Neural crest cell (in vitro differentiated cells): Measurements from ENCODE around the gene PEAR1. TPM values are rescaled to one million over a fixed set of nuclear protein-coding genes. Genes with fewer than 3 reads are reported as not detected.

Source experiments
- DNase-seq: peaks from one replicate; pipeline ENCODE4 v3.0.0; 2021; ENCODE audit warnings: low read depth, mixed read lengths, low spot score
- H3K27ac Mint-ChIP-seq: one replicate; pipeline ENCODE4 v1.8.0; 2021; ENCODE audit warnings: mild to moderate bottlenecking, mixed read lengths; ENCODE audit not compliant: unreplicated experiment
- H3K27me3 Mint-ChIP-seq: 2 replicates; pipeline ENCODE4 v1.8.0; 2021; ENCODE audit warnings: low read depth, mild to moderate bottlenecking, mixed read lengths
- H3K36me3 Mint-ChIP-seq: 2 replicates; pipeline ENCODE4 v1.8.0; 2021; ENCODE audit warnings: low read depth, mild to moderate bottlenecking, mixed read lengths
- H3K4me1 Mint-ChIP-seq: 2 replicates; pipeline ENCODE4 v1.8.0; 2021; ENCODE audit warnings: mixed read lengths
- H3K4me3 Mint-ChIP-seq: one replicate; pipeline ENCODE4 v1.8.0; 2021; ENCODE audit warnings: mild to moderate bottlenecking, mixed read lengths
- H3K9me3 Mint-ChIP-seq: 2 replicates; pipeline ENCODE4 v1.8.0; 2021; ENCODE audit warnings: mixed read lengths
- total RNA-seq: library from RNA; stranded (reverse); gene quantifications from 2 replicates; pipeline ENCODE4 v1.2.1, GENCODE V29; 2021
- TF ChIP-seq, protein P1 (sequence below): fragments of 200-600 bp; sonication (generic); conservative IDR thresholded peaks from 2 replicates; pipeline ENCODE4 v1.5.0; 2021; ENCODE audit warnings: antibody characterized with exemption, mild to moderate bottlenecking

The PEAR1 gene
- total RNA-seq, 1 donor from 2014 or later: 6.8 TPM

DNA sequence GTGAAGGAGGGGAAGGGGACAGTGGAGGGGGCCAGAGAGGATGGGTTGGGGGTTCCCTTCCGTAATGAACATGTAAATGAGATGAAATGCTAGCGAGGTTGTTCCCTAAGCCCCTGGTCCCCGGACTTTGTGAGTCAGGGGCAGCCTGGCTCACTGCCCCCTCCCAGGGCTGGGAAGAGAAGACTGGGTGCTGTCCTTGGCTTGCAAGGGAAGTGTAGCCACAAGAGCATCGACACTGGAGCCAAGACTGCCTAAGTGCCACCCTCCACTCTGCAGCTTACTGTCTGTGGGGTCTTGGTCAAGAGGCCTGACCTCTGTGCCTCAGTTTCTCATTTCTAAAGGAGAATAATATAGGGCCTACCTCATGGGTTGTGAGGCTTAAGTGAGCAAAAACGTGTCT is 483 bp downstream of the PEAR1 start:
- peaks cover 68% of the 10 kb centered on the region for H3K27me3 Mint-ChIP-seq
- TF ChIP-seq, protein P1, sequence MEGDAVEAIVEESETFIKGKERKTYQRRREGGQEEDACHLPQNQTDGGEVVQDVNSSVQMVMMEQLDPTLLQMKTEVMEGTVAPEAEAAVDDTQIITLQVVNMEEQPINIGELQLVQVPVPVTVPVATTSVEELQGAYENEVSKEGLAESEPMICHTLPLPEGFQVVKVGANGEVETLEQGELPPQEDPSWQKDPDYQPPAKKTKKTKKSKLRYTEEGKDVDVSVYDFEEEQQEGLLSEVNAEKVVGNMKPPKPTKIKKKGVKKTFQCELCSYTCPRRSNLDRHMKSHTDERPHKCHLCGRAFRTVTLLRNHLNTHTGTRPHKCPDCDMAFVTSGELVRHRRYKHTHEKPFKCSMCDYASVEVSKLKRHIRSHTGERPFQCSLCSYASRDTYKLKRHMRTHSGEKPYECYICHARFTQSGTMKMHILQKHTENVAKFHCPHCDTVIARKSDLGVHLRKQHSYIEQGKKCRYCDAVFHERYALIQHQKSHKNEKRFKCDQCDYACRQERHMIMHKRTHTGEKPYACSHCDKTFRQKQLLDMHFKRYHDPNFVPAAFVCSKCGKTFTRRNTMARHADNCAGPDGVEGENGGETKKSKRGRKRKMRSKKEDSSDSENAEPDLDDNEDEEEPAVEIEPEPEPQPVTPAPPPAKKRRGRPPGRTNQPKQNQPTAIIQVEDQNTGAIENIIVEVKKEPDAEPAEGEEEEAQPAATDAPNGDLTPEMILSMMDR: no peak
- peaks cover 53% of the 10 kb centered on the region for H3K4me1 Mint-ChIP-seq
- H3K9me3 Mint-ChIP-seq: no peaks in the 10 kb centered on the region
- H3K27ac Mint-ChIP-seq: no peak overlapping the region
- no peak for DNase-seq
- peak overlapping the region; percentile 63 for H3K4me3 Mint-ChIP-seq
- H3K36me3 Mint-ChIP-seq: no peaks in the 10 kb centered on the region

GRCh38 chr1:156894711-156895454 is 1.4 kb downstream of the PEAR1 start:
- H3K4me3 Mint-ChIP-seq: peak overlapping the region; percentile 20
- peak overlapping the region; percentile 10 for H3K27ac Mint-ChIP-seq
- H3K27me3 Mint-ChIP-seq: peaks cover 62% of the 10 kb centered on the region
- DNase-seq: no peak
- H3K36me3 Mint-ChIP-seq: no peaks in the 10 kb centered on the region
- H3K9me3 Mint-ChIP-seq: no peaks in the 10 kb centered on the region
- TF ChIP-seq, protein P1: no peak
- peaks cover 52% of the 10 kb centered on the region for H3K4me1 Mint-ChIP-seq

DNA sequence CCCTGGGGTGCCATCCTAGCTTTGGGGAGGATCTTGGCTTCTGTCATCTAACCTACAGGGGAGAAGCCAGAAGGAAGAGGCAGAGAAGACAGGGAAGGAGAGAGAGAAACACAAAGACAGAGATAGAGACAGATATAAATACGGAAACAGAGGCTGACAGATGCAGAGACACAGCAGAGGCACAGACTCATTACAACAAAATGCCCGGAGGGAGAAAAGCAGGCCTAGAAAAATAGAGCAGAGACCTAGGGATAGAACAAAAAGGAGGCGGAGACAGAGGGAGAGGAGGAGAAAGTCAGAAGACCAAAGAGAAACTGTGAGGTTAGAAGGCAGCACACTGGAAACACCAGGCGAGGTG is 1.9 kb downstream of the PEAR1 start:
- Mint-ChIP-seq H3K27me3 (peaks cover 57% of the 10 kb centered on the region), H3K4me1 (peaks cover 47% of the 10 kb centered on the region), H3K9me3 (no peaks in the 10 kb centered on the region), H3K36me3 (no peaks in the 10 kb centered on the region), H3K27ac (no peak overlapping the region), H3K4me3 (peak overlapping the region; percentile 20)
- no peak for DNase-seq
- TF ChIP-seq, protein P1: no peak

DNA sequence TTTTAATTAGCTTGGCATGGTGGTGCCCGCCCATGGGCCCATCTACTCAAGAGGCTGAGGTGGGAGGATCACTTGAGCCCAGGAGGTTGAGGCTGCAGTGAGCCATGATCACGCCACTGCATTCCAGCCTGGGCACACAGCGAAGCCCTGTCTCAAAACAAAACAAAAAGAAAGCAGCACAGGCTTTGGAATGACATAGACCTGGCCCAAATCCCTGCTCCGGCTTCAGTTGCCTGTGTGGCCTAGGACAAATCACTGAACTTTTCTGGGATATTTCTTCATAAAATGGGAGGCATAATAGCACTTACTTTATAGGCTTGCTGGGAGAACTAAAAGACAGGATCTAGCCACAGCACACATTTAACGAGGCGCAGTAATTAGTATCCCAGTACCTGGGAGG is 2.4 kb downstream of the PEAR1 start:
- Mint-ChIP-seq H3K4me1 (peaks cover 47% of the 10 kb centered on the region), H3K4me3 (peak overlapping the region; percentile 20), H3K27me3 (peaks cover 52% of the 10 kb centered on the region), H3K36me3 (no peaks in the 10 kb centered on the region), H3K9me3 (no peaks in the 10 kb centered on the region), H3K27ac (no peak overlapping the region)
- no peak for DNase-seq
- TF ChIP-seq, protein P1: no peak

DNA sequence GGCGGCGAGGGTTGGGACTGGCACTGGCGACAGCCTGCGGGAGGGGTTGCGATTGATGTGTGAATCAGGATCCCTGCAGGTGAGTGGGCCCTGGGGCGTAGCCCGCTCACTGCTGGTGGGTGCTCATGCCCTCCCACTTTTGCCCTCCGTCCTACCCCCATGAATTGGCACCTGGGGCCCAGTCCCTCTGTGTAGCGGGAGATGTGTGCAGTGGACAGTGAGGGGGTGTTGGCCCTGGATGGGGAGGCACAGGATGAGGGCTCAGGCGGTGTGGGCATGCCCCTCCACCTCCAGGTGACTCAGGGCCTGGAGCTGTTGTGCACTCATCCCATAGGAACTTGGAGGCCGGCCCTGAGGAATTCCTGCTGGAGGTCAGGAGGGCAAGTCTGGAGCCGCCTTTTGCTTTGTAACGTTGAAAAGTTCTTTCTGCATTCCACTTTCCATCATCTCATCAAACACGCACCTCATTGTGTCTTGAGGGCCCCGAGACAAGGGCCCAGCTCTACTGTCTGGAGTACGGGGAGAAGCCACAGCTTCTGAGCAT is 3.0 kb downstream of the PEAR1 start:
- Mint-ChIP-seq H3K36me3 (no peaks in the 10 kb centered on the region), H3K27me3 (peaks cover 45% of the 10 kb centered on the region), H3K4me3 (peak overlapping the region; percentile 38), H3K27ac (peak overlapping the region; percentile 27), H3K9me3 (no peaks in the 10 kb centered on the region), H3K4me1 (peaks cover 47% of the 10 kb centered on the region)
- TF ChIP-seq, protein P1: no peak
- DNase-seq: no peak
